Kidney (tissue), 14 donors: Measurements from ENCODE around the gene LSM8. TPM values are rescaled to one million over a fixed set of nuclear protein-coding genes. Genes with fewer than 3 reads are reported as not detected.

Experiments
- DNase-seq, 5 donors: peaks; one replicate each; pipeline ENCODE4 v3.0.0-alpha.2; 2013 to 2020
- FAIRE-seq: peaks from 2 replicates; lab custom pipeline; 2012; peaks lifted over from hg19 to GRCh38; lab: Jason Lieb, UNC
- H3K27ac ChIP-seq, 2 donors: one replicate each; pipeline ENCODE4 v1.7.0; 2013; ENCODE audit warnings: low read depth in 2 of 2, low read length in 2 of 2, inconsistent platforms in 1 of 2
- H3K27me3 ChIP-seq: one replicate; pipeline ENCODE4 v1.7.1; 2013; ENCODE audit warnings: low read length, inconsistent platforms; ENCODE audit not compliant: control insufficient read depth, insufficient read depth
- H3K36me3 ChIP-seq, 3 donors: one replicate each; pipeline versions ENCODE4 v1.7.0 to v1.7.1; 2013; ENCODE audit warnings: low read length in 3 of 3, control low read depth in 1 of 3, inconsistent platforms in 1 of 3; ENCODE audit not compliant: insufficient read depth in 3 of 3, control insufficient read depth in 2 of 3
- H3K4me1 ChIP-seq, 3 donors: one replicate each; pipeline versions ENCODE4 v1.7.0 to v1.7.1; 2013; ENCODE audit warnings: low read length in 3 of 3, inconsistent platforms in 1 of 3, low read depth in 1 of 3; ENCODE audit not compliant: control insufficient read depth in 2 of 3, insufficient read depth in 2 of 3
- H3K4me3 ChIP-seq, 3 donors: one replicate each; pipeline versions ENCODE4 v1.7.0 to v1.8.1; 2013; ENCODE audit warnings: low read length in 3 of 3, control low read depth in 1 of 3, inconsistent platforms in 1 of 3
- H3K9ac ChIP-seq, 3 donors: one replicate each; pipeline versions ENCODE4 v1.7.0 to v1.7.1; 2013; ENCODE audit warnings: low read length in 3 of 3, control low read depth in 1 of 3, inconsistent platforms in 1 of 3
- H3K9me3 ChIP-seq, 3 donors: one replicate each; pipeline versions ENCODE4 v1.7.0 to v1.7.1; 2013; ENCODE audit warnings: low read length in 3 of 3, control low read depth in 1 of 3, inconsistent platforms in 1 of 3; ENCODE audit not compliant: control insufficient read depth in 2 of 3, insufficient read depth in 1 of 3
- CTCF ChIP-seq: IDR thresholded peaks from 3 replicates; pipeline ENCODE4 v1.5.1; 2012; ENCODE audit warnings: mild to moderate bottlenecking, moderate library complexity, borderline replicate concordance; ENCODE audit not compliant: insufficient read depth; ENCODE audit errors: extremely low read depth
- intact Hi-C: fragments of 100-400 bp; cut with DNase I; formaldehyde crosslinking; loops from one replicate; pipeline ENCODE4 v1.11.1; 2022
- polyA plus RNA-seq: library from polyadenylated mRNA; stranded (reverse); fragments of 350-450 nt; fragmentation: Illumina TruSeq; extraction: RNeasy Lipid Tissue Mini Kit (QIAGEN cat#74804); gene quantifications from one replicate; pipeline ENCODE4 v1.2.3, GENCODE V29; 2014; ENCODE audit warnings: low read depth, low replicate concordance; ENCODE audit not compliant: insufficient read depth
- total RNA-seq: library from RNA; stranded (reverse); fragmentation: NEBNext Ultra II Directional; extraction: Animal tissue kit (Norgen Biotek cat#: 25700); gene quantifications from one replicate; pipeline ENCODE4 v1.2.1, GENCODE V29; 2021
- donor health status: control.
- donor health status: control.
- donor health status: control.
- donor health status: control.
- donor health status: control.
- donor health status: DM: yes; HTN: yes; CAD: no.
- donor health status: Normal renal cell carcinoma (clear cell type).

The LSM8 gene
- total and polyA plus RNA-seq, 2 donors from 2014 or later = 27.4 to 28.2 TPM

- no peak for FAIRE-seq
Observed at GRCh38 chr7:118185163-118185860, 1.3 kb downstream of the LSM8 start.

DNA sequence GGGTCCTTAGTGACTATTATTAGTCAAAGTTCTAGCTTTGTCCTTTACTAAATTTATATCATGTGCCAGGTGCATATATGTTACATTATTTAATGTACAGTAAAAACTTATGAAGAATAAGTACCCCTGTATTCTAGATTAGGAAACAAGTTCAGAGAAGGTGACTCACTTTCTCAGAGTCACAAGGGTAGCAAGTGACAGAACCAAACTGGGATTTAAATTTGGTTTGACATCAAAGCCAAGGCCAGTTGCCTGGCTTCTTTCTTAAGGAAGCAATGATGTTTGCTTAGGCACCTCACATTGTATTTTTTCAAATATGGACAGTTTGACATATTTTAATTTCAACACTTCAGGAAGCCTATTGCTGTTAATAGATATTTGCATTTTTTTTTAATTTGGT lies 2.5 kb downstream of the LSM8 start:
- Histone ChIP-seq H3K4me3 (no peak overlapping the region), H3K36me3 (peaks cover 0 to 2% (median 1%) of the 10 kb centered on the region in 3 donors), H3K9ac (no peak overlapping the region), H3K4me1 (peaks cover 0 to 8% (median 4%) of the 10 kb centered on the region in 3 donors), H3K9me3 (no peaks in the 10 kb centered on the region), H3K27me3 (no peaks in the 10 kb centered on the region), H3K27ac (no peak overlapping the region)
- FAIRE-seq = no peak
- no peak for TF ChIP-seq CTCF
- intact Hi-C loops = no loop called here
- DNase-seq = no peak

More at GRCh38 chr7:118185163-118185860, 1.3 kb downstream of the LSM8 start:
- Histone ChIP-seq H3K9me3 (no peaks in the 10 kb centered on the region), H3K36me3 (peaks cover 0 to 2% (median 0%) of the 10 kb centered on the region in 3 donors), H3K4me3 (peak overlapping the region in 2 of 3 donors; percentile 81 to 88), H3K9ac (peak overlapping the region in 2 of 3 donors; percentile 75 to 83), H3K27me3 (no peaks in the 10 kb centered on the region), H3K27ac (no peak overlapping the region), H3K4me1 (peaks cover 0 to 8% (median 4%) of the 10 kb centered on the region in 3 donors)
- intact Hi-C loops = no loop called here
- TF ChIP-seq CTCF = no peak
- DNase-seq = no peak

DNA sequence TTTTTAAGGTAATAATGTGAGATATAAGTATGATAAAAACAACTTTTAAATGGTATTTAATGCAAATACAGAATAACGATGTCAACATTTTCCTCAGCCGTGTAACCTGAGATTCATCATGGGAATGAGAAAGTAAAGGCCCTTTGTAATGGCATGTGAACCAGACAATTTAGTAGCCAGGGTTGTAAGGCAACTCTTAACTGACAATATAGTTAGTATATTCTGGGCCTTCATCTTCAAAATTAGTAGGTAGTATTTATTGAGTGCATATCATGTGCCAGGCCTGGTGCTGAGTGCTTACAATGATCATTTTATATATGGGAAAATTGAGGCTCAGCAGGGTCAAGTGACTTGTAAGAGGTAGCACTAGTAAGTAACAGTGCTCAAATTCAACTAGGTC lies 10.6 kb downstream of the LSM8 start:
- intact Hi-C loops = no loop called here
- H3K36me3 ChIP-seq = peaks cover 0 to 16% (median 3%) of the 10 kb centered on the region in 3 donors
- no peaks in the 10 kb centered on the region for H3K4me1 ChIP-seq
- DNase-seq (no peak), FAIRE-seq (no peak)
- H3K27ac ChIP-seq = no peak overlapping the region
- no peaks in the 10 kb centered on the region for H3K27me3 ChIP-seq
- no peaks in the 10 kb centered on the region for H3K9me3 ChIP-seq
- H3K9ac ChIP-seq = no peak overlapping the region
- no peak for TF ChIP-seq CTCF
- no peak overlapping the region for H3K4me3 ChIP-seq
